Measurements from ENCODE around the gene MPZL2. TPM values are rescaled to one million over a fixed set of nuclear protein-coding genes. Genes with fewer than 3 reads are reported as not detected.

The MPZL2 gene
- total RNA-seq, 1 experiment from 2014 or later = 30.4 TPM

DNA sequence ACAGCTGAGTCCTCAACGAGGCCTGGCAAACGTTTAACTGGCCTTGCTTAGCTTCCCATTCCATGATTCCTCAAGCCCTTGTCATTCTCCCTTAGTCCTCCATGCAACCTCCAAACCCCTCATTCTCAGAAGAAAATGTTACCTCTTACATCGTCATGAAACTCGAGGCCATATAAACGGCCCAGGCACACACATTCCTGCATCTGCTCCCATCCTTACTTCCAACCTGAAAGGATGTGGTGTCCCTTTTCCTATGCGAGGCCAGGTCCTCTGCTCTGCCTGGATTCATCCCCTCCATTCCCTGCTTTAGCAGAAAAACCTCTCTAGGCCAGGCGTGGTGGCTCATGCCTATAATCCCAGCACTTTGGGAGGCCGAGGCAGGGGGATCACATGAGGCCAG lies 20.9 kb downstream of the MPZL2 start:
- no peak for DNase-seq (ENCODE audit: low spot score)

- DNase-seq (ENCODE audit: low spot score) = no peak
Measured at GRCh38 chr11:118241764-118242098, 22.4 kb downstream of the MPZL2 start.

GRCh38 chr11:118240999-118241763 lies 22.9 kb downstream of the MPZL2 start:
- peak; percentile 95 for DNase-seq (ENCODE audit: low spot score)

GRCh38 chr11:118239509-118240205 lies 24.4 kb downstream of the MPZL2 start:
- no peak for DNase-seq (ENCODE audit: low spot score)

DNA sequence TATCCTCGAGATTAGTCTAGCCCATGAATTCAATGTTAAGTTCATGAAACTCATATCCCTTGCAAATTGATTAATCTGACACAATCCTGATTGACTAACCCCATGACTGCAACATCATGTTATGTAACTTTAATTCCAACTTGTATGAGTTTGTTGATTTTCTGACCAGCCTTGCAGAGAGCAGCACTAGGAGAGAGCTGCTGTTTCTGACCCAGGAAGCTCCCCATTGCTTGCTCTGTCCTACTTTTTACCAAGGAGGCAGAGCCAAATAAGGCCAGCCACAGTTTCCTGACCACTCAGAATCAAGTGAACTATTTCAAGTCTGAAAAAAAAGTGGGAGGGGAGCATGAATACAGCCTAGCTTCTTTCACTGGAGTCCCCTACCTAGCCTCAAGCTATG lies 25.2 kb downstream of the MPZL2 start:
- no peak for DNase-seq (ENCODE audit: low spot score)

GRCh38 chr11:118238421-118238820 lies 25.7 kb downstream of the MPZL2 start:
- no peak for DNase-seq (ENCODE audit: low spot score)

GRCh38 chr11:118236170-118236569 lies 27.9 kb downstream of the MPZL2 start:
- DNase-seq (ENCODE audit: low spot score) = no peak

GRCh38 chr11:118234833-118235232 lies 29.3 kb downstream of the MPZL2 start:
- no peak for DNase-seq (ENCODE audit: low spot score)

GRCh38 chr11:118233850-118234249 lies 30.2 kb downstream of the MPZL2 start:
- DNase-seq (ENCODE audit: low spot score) = no peak

DNA sequence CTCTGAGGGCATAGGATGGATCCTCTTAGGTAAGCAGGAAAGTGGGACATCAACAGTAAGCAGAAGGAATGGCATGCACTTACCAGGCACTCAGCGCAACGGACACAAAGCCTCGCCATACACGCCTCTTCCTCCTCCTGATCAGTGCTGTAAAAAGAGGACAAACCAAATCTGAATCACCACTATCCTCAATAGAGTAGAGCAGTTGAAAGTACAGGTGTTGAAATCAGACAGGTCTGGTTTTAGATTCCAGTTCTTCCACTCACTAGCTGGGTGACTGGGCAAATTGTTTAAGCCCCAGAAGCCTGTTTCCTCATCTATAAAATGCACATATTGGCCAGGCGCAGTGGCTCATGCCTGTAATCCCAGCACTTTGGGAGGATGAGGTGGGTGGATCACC lies 30.7 kb downstream of the MPZL2 start:
- DNase-seq (ENCODE audit: low spot score) = no peak

GRCh38 chr11:118232659-118233058 lies 31.4 kb downstream of the MPZL2 start:
- no peak for DNase-seq (ENCODE audit: low spot score)

DNA sequence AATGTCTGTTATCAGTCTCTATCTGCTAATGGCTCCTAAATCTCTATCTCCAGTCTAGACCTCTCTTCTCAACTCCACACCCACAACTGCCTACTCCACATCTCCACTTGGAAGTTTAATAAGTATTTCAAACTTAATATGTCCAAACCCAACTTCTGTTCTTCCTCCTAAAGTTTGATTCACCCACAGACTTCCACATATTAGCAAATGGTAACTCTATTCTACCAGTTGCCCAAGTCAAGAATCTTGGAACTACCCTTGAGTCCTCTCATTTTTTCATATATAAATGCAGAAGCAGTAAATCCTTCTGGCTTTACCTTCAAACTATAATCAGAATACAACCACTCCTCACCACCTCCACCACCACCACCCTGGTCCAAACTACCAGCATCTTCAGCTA lies 32.6 kb downstream of the MPZL2 start:
- DNase-seq (ENCODE audit: low spot score) = no peak

- no peak for DNase-seq (ENCODE audit: low spot score)
Measured at GRCh38 chr11:118230088-118230487, 34.0 kb downstream of the MPZL2 start.

- DNase-seq (ENCODE audit: low spot score) = no peak
Measured at GRCh38 chr11:118229274-118229847, 34.7 kb downstream of the MPZL2 start.

- DNase-seq (ENCODE audit: low spot score) = no peak
Measured at GRCh38 chr11:118227865-118228785, 36.0 kb downstream of the MPZL2 start.

GRCh38 chr11:118226781-118227180 lies 37.3 kb downstream of the MPZL2 start:
- DNase-seq (ENCODE audit: low spot score) = no peak

- no peak for DNase-seq (ENCODE audit: low spot score)
Measured at GRCh38 chr11:118226296-118226695, 37.8 kb downstream of the MPZL2 start.

DNA sequence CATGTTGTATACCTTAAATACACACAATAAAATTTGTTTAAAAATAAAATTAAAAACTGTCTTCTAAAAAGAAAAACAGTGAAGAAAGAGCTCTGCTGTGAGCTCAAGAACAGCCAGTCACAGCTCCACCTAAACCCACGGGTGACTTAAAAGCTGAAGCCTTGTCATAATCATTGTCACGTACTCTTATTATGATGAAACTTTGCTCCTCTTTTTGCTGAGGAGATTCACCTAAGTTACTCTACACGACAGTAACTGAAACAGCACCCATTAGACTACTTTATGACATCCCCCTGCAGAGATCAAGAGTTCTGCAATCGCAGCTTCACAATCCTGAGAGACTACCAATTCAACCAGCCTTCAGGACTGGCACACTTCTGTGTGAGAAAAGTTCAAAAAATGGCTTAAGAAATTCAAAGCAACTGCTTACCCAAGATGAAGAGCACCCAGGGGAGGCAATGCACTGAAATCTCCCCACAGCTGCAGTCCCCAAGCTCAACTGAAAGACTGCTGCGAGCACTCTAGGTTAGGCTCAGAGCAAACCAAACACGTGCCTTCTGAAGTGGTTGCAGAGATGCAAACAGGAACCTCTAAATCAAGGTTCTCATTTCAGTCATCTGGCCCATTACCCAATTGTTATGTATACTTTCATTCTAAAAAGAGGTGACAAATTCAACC lies 39.4 kb downstream of the MPZL2 start, which contains the start of gene JAML:
Gene JAML, minus strand, starts transcription at position 501 of the 678 bp plus-strand sequence. CDS start 10,145 bp downstream, outside the sequence.
- DNase-seq (ENCODE audit: low spot score) = no peak

GRCh38 chr11:118223992-118224391 lies 40.1 kb downstream of the MPZL2 start:
- DNase-seq (ENCODE audit: low spot score) = no peak

DNA sequence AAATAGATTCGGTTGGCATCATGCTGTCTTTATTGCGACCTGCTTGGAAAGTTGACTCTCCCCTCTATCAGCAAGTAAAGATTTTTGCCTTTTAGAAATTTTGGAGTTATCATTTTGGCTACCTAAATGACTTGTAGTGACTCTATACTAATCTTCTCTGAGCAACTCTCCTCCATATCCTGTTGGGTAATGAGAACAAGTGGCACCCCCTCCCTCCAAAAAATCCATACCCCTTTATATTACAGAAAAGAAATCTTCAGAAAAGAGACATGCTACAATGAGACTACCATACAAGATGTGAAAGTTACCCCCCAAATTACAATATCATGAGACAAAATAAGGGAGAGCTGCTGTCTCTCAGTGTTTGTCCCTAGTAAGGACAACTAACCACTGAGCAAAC lies 40.5 kb downstream of the MPZL2 start:
- DNase-seq (ENCODE audit: low spot score) = no peak

GRCh38 chr11:118222437-118222836 lies 41.7 kb downstream of the MPZL2 start:
- DNase-seq (ENCODE audit: low spot score) = no peak

Measured in HT-29 (cell line).